ENCODE measurements around the gene EPS15.

DNA sequence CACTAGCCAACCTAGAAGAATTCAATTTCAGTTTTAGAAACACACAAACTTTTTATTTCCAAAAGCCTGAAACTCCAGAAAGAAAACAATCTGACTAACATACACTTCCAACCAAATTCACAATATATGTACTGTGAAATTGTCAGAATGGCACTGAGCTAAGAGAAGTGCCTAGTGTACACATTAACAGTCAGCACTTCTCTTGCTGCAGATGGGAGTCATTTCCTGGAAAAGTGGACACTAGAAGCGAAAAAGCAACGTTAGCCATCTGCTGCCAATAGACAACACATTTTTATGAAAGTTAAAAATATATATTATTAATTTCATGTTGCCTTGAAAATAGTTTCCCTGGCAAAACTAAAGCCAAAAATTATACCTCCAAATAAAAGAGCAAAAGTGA, 66.1 kb downstream of the EPS15 start:
- TF ChIP-seq EZH2 (IDR thresholded peaks at IDR 0.05; ENCODE audit: low read length, unreplicated experiment), result no peak
- TF ChIP-seq, protein P1, sequence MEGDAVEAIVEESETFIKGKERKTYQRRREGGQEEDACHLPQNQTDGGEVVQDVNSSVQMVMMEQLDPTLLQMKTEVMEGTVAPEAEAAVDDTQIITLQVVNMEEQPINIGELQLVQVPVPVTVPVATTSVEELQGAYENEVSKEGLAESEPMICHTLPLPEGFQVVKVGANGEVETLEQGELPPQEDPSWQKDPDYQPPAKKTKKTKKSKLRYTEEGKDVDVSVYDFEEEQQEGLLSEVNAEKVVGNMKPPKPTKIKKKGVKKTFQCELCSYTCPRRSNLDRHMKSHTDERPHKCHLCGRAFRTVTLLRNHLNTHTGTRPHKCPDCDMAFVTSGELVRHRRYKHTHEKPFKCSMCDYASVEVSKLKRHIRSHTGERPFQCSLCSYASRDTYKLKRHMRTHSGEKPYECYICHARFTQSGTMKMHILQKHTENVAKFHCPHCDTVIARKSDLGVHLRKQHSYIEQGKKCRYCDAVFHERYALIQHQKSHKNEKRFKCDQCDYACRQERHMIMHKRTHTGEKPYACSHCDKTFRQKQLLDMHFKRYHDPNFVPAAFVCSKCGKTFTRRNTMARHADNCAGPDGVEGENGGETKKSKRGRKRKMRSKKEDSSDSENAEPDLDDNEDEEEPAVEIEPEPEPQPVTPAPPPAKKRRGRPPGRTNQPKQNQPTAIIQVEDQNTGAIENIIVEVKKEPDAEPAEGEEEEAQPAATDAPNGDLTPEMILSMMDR (conservative IDR thresholded peaks at IDR 0.05; ENCODE audit: low read depth, low read length), result no peak
- TF ChIP-seq EZH2phosphoT487 (IDR thresholded peaks at IDR 0.05; ENCODE audit: borderline replicate concordance, low read length), result no peak
